ENCODE results near the gene GALP. TPM values are rescaled to one million over a fixed set of nuclear protein-coding genes. Genes with fewer than 3 reads are reported as not detected.
"Not testable (repeated sequence)": the region's sequence is repeated elsewhere in the genome, so short reads cannot be mapped to it uniquely, and the experiment has no call there.

GALP gene
- total RNA-seq, result under 1 TPM in 2 of 6 experiments, not detected in 4; 0.42 to 0.46 TPM
- long read RNA-seq, result 0 reads

- intact Hi-C loops (cut with DNase I), result loop anchor here in 1 of 2 donors (10.0 kb wide), 2 partner anchors 71 to 101 kb away; no protein-coding TSS in a partner anchor
- not testable (repeated sequence) for H3K36me3 ChIP-seq, H3K27me3 ChIP-seq, H3K4me1 ChIP-seq, H3K9me3 ChIP-seq, H3K27ac ChIP-seq, H3K4me3 ChIP-seq
- DNase-seq (peak; percentile 74 to 91 (median 88)), ATAC-seq (peak; percentile 30 to 75 (median 52))
- WGBS (ENCODE audit: insufficient coverage, low coverage, low lambda C conversion rate, missing lambda C conversion rate), result 23% methylated on average over 10 of the region's 15 CpGs
Observed at GRCh38 chr19:56175861-56176307, at the start of gene GALP. Gene GALP, plus strand, starts transcription at chr19:56176008. Its CDS starts 1,101 bp downstream, at chr19:56177109.

DNA sequence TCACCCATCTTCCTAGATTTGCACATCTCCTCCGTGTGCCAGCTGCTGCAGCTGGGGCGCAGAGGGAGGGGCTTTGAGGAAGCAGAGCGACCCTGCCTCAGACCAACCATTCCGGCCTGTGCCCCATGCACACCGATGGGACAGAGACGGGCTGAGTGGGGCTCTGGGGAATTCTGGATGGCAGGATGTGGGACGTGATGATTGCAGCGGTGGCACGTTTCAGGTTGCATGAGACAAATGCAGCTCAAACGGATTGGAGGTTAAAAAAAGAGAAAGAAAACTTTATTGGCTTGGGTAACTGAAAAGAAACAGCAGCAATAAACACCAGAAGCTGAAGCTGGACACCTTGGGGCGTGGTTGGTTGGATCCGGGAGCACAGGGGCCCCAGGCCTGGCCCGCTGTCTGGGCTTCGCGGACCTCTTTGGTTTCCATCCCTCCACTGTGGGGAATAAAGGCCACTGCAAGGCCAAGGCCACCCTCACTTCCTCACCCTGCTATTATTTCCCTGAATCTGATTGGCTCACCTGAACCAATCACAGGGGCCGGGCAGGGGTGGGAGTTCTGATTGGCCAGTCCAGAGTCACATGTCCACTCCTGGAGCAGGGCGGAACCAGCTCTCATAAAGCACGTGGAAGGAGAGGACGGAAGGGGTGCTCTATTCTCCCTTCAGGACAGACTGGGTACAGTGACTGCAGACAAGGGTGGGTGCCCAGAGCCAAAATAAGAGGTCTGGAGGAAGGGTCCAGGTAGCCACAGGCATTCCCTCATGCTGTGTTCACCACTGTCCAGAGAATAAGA lies 48.6 kb upstream of the GALP start:
- TF ChIP-seq POLR2A (IDR thresholded peaks at IDR 0.05), result no peak
- TF ChIP-seq, protein P1, sequence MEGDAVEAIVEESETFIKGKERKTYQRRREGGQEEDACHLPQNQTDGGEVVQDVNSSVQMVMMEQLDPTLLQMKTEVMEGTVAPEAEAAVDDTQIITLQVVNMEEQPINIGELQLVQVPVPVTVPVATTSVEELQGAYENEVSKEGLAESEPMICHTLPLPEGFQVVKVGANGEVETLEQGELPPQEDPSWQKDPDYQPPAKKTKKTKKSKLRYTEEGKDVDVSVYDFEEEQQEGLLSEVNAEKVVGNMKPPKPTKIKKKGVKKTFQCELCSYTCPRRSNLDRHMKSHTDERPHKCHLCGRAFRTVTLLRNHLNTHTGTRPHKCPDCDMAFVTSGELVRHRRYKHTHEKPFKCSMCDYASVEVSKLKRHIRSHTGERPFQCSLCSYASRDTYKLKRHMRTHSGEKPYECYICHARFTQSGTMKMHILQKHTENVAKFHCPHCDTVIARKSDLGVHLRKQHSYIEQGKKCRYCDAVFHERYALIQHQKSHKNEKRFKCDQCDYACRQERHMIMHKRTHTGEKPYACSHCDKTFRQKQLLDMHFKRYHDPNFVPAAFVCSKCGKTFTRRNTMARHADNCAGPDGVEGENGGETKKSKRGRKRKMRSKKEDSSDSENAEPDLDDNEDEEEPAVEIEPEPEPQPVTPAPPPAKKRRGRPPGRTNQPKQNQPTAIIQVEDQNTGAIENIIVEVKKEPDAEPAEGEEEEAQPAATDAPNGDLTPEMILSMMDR (IDR thresholded peaks at IDR 0.05), result no peak
- ATAC-seq (no peak), DNase-seq (no peak)
- H3K36me3 ChIP-seq, result no peaks in the 10 kb centered on the region
- H3K27ac ChIP-seq, result no peak overlapping the region
- H3K27me3 ChIP-seq, result no peaks in the 10 kb centered on the region
- intact Hi-C loops (cut with DNase I), result no loop called here
- no peak overlapping the region for H3K4me3 ChIP-seq
- H3K4me1 ChIP-seq, result peaks cover 0 to under 1% (median 0%) of the 10 kb centered on the region in 4 donors
- 78% methylated on average over 10 of the region's 19 CpGs for WGBS (ENCODE audit: insufficient coverage, low coverage, low lambda C conversion rate, missing lambda C conversion rate)
- H3K9me3 ChIP-seq, result no peaks in the 10 kb centered on the region

DNA sequence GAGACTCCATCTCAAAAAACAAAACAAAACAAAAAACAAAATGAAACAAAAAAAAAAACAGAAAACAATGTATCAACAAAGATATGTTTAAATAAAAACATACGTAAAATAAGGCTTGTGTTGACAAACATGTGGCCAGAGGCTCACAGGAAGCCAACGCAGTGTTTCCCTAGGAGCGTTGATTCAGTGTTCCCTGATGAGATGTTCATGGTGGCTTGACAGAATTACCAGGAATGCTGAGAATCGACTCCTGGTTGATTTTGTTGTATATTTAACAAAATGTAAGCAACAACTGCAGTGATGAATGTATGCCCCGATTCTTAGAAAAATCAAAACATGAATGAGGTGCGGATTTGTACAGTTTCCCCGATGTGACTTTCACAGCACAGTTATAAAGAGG lies 45.8 kb upstream of the GALP start:
- 77% methylated on average over 7 of the region's 7 CpGs for WGBS (ENCODE audit: insufficient coverage, low coverage, low lambda C conversion rate, missing lambda C conversion rate)
- ATAC-seq, result no peak
- no peak for DNase-seq
- Histone ChIP-seq H3K36me3 (no peaks in the 10 kb centered on the region), H3K27me3 (no peaks in the 10 kb centered on the region), H3K4me3 (no peak overlapping the region), H3K9me3 (no peaks in the 10 kb centered on the region), H3K27ac (no peak overlapping the region), H3K4me1 (peaks cover 0 to 4% (median 0%) of the 10 kb centered on the region in 4 donors)
- intact Hi-C loops (cut with DNase I), result no loop called here
- TF ChIP-seq, protein P1 (IDR thresholded peaks at IDR 0.05), result no peak
- no peak for TF ChIP-seq POLR2A (IDR thresholded peaks at IDR 0.05)

DNA sequence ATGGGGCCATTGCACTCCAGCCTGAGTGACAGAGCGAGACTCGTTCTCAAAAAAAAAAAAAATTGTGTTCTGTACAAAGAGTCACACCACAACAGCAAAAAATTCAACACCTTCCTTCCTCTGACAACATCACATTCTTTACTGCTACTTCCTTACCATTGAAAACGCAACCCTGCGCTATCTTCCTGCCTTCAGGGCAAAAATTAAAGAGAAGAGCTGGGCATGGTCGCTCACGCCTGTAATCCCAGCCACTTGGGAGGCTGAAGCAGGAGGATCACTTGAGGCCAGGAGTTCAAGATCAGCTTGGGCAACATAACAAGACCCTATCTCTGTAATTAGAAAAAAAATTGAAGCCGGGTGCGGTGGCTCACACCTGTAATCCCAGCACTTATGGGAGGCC lies 44.2 kb upstream of the GALP start:
- Histone ChIP-seq H3K27me3 (no peaks in the 10 kb centered on the region), H3K4me1 (peaks cover 0 to 11% (median 3%) of the 10 kb centered on the region in 4 donors), H3K4me3 (no peak overlapping the region), H3K9me3 (no peaks in the 10 kb centered on the region), H3K36me3 (no peaks in the 10 kb centered on the region), H3K27ac (no peak overlapping the region)
- no peak for DNase-seq
- no peak for TF ChIP-seq POLR2A (IDR thresholded peaks at IDR 0.05)
- TF ChIP-seq, protein P1 (IDR thresholded peaks at IDR 0.05), result no peak
- ATAC-seq, result no peak
- WGBS (ENCODE audit: insufficient coverage, low coverage, low lambda C conversion rate, missing lambda C conversion rate), result 86% methylated on average over 7 of the region's 8 CpGs
- intact Hi-C loops (cut with DNase I), result no loop called here

GRCh38 chr19:56132316-56132822 lies 43.4 kb upstream of the GALP start:
- Histone ChIP-seq H3K27ac (no peak overlapping the region), H3K27me3 (no peaks in the 10 kb centered on the region), H3K4me3 (no peak overlapping the region), H3K9me3 (no peaks in the 10 kb centered on the region), H3K4me1 (peaks cover 0 to 19% (median 7%) of the 10 kb centered on the region in 4 donors), H3K36me3 (no peaks in the 10 kb centered on the region)
- intact Hi-C loops (cut with DNase I), result no loop called here
- DNase-seq, result no peak
- TF ChIP-seq POLR2A (IDR thresholded peaks at IDR 0.05), result no peak
- TF ChIP-seq, protein P1 (IDR thresholded peaks at IDR 0.05), result no peak
- WGBS (ENCODE audit: insufficient coverage, low coverage, low lambda C conversion rate, missing lambda C conversion rate), result 54% methylated on average over 14 of the region's 14 CpGs
- peak in 2 of 4 donors; percentile 33 to 53 for ATAC-seq

Measured in right lobe of liver (tissue), 6 donors.